ENCODE measurements around the gene LENEP.
A peak's percentile ranks its signal among the peaks of the same experiment; 100 is the strongest.

LENEP gene

DNA sequence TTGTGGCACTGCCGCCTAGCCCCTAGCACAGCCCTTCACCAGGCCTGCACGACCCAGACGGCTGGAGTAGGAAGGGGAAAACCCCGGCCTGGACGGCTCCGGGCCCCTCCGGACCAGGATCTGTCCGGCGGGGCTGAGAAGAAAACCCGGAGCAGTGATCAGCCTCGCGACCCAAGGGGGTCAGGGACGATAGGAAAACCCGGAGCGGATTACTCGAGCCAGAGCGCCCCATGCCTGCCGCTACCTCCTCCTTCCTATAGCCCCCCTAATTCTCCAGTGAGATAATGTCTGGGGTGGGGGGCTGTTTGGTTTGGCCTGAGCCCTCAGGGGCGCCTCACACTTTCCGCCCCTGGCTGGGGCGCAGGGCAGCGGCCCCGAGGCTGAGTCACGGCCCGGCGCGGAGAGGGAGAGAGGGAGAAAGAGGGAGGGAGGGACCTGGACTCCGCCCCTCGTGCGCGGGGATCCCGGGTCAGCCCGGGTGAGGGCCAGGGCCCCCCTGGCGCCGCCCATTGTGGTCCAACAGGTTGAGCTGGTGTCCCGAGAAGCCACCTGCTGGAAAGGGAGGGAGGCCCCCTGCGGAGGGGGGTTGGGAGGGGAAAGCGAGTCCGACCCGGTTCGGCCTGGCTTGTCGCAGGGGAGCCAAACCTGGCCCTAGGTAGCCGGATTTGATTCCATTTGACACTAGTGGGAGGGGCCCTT, 7.5 kb downstream of the LENEP start:
- peak; percentile 54 for DNase-seq

DNA sequence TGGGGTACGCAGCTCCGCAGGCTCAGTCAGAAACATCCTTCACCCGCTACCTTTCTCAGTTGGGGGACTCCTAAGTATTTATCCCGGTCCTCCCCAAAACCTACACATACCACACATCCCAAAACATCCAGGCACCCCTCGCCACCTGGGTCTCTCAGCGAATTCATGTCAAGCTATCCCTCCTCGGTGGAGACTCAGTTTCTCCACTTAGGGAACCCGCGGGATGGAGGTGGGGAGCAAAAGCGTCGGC, 8.0 kb downstream of the LENEP start:
- DNase-seq, result no peak

DNA sequence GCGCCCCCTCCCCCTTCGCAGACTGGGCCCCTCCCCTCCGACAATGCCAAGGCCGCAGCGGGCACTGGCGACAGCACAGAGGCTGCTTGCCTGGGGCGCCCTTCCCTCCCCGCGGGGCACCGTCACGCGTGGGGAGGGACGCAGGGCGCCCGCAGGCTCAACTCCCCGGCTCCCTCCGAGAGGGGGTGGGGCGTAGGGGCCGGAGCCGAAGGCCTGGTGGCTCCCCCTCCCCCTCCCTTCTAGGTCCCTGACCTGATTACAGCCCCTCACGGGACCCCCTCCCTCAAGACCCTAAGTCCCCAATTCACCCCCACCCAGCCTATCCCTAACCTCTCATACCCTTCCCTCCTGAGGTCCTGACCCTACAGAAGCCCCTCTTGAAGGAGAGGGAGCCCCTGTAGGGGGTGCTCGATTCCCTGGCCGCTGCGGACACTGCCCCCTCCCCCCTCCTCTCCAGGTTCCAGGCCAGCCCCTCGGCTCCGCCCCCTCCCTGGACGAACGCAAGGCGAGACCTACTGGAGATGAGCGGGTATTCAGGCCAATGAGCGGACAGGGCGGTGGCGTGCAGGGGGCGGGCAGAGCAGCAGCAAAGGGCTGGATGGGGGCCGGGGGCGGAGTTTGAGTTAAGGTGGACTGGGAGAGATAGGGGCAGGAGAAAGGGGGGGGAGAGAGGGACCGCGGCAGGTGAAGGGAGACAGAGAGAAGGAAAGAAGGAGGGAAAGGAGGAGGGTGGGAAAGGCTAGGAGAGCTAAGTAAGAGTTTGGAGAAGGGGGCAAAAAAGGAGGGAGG, 8.5 kb downstream of the LENEP start:
- DNase-seq, result peak; percentile 96

DNA sequence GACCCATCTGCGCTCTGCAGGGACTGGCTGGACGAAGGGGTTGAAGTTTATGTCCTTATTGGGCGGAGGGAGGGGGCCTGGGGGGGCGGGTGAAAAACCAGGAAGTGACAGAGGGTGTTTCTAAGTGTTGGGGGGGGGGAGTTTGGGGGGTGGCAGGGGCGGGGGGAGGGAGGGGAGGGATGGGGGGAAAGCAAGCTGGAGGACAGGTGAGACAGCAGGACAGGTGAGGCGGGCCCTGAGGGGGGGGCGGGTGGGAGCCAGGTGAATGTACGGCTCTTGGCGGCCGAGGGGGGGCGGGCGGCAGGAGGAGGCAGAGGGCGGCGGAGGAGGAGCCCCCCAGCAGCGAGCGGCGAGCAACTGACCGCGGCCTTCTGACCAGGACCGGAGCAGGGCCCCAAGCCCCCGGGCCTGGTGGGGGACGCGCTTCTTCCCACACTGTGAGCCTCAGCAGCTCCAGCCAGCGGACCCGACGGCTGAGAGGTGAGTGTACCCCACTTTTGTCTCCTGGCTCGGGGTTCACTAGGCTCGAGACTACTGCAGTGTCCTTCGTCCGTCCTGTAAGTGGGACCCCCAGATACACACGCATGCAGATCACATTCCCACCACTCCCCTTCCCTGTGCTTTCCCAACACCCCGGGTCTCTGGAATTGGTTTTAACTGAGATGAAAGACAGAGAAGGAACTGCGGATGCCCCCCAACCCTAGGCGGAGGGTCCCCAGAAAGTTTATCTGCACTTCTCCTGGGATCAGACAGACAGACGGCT, 9.3 kb downstream of the LENEP start, which contains the start of gene ZBTB7B:
ZBTB7B (plus strand) TSS at position 339 of the 763 bp plus-strand sequence. CDS start 11,859 bp downstream, outside the sequence.
- DNase-seq, result no peak

DNA sequence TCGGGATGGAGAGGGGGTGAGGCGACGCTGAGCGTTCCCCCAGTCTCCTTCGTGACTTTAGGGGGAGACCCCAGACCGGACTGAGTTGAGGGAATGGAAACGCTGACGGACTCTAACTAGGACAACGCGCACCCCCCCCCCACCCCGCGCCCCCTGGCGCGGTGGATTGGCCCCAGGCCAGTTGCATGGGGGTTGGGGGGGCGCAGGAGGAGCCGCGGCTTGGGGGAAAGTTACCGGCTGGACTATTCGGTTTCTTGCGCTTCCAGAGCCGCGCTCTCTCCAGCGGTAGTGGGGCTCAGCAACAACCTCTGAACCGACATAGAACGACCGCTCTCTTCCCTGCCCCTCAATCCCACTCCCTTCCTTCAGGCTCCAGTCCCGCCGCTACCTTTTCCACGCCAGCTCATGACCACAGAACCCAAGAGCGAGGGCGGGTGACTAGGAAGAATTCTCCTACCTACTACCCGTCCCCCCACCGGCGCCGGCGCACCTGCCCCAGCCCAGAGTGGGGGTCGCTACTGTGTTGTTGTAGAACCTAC, 9.9 kb downstream of the LENEP start:
- DNase-seq, result no peak

DNA sequence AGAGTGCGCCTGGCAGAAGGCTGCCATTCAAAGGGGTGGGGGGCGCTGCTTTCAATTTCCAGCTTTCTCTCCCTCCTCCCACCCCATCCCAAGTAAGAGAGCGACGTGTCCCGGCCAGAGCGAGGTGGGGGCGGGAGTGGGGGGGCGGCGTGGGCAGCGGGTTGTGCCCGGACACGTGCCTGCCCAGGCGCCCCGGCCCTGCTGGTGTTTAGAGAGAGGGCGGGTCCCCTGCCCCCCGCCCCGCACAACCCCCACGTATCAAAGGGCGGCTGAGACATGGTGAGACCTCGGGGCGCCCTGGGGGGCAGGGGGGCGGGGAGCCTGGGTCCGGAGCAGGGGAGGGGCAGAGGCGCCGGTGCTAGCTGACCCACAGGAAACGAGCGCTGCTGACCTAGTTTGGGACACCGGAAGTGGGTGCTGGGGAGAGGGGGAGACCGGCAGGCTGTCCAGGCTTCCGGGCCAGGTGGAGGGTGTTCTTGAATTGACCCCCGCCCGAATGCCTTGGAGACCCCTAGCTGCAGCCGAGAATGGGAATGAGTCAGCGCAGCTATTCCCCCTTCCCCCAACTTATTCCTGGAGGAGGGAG, 10.5 kb downstream of the LENEP start:
- no peak for DNase-seq

DNA sequence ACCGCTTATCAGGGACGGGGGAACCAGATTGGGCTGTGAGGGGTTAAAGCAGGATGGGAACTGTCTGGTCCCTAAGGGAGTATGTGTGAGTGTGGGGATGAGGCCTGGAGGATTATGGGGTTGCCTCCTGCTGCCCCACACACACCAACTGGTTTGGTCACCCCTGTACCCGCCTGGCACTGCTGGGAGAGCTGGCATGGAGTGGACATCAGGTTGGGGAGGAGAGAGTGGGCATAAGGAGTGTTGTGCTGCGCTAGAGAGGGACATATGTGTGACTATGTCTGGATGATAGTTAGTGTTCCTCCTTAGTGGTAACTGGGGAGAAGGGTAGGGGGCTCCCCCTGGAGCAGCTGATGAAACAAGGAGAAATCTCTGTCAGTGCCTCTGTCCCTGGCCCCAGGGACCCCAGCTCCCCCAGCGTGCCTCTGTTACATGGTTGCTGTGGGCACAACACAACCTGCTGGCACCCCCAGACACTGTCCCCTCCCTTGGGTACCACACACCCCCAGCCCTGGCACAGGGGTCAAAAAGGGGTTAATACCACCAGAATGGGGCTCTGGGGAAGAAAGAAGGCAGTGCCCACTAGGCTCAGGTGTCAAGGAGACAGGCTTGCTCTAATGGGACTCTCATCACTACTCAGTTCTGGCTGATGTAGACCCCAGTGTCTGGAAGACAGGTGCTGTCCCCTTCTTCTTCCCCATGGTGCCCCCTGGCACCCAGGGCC, 11.1 kb downstream of the LENEP start:
- no peak for DNase-seq

DNA sequence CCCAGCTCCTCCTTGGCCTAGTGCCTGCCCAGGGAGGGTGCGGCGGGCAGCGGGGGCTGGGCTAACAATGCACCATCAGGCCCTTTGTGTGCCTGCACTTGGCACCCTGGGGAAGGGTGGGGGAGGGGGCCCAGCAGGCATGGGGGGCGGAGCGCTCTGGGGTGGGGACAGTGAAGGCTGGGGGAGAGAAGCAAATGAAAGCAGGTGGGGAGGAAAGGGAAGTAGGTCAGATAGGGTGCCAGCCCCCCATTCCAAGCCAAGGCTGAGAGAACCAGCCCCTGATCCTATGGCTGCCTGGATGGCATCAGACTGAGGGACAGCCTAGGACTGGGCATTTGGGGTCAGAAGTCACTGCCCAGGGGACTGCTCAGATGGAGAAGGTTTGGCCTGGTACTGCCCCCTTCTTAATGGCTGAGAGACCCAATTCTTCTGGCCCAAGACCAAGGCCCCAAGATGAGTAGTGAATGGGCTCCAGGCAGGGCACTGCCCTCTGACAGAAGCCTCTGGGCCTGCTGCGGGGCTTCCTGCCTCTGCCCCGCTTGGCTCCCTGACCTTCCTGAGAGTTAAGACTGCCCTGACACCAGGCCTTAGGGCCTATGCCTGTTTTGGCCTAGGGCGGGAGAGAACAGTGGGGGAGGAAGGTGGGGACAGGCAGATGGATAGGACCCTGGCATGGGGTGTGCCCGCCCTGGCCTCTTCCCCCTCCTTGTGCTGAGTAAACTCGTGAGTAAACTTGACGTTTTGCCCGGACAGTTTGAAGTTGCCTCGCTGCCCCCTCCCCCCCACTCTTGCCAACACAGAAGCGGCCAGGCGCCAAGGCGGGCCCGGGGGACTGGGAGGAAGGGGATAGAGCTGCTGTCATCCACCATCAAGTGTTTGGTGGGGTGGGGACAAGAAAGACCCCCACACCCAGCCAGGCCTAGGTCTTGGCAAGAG, 12.0 kb downstream of the LENEP start:
- DNase-seq, result no peak

DNA sequence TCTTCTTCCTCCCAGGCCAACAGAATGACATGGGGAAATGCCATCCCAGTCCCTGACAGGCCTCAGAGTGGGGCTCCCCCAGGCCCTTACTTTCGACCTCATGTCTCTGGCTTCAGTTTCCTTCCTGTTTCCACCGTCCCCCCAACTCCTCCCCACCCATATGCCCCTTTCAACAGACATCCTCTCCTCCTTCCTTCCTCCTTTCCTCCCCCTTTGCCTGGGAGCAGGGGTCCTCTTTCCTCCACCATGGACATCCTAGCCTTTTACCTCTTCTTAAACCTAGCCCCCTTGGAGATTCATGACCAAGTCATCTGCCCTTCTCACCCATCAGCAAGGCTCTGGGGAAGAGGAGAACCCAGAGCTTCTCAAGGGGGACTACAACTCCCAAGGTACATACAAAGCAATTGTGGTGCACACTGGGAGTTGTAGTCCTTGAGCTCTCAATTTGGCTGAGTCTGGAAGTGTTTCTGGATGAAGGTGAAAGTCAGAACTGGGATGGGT, 13.3 kb downstream of the LENEP start:
- no peak for DNase-seq

DNA sequence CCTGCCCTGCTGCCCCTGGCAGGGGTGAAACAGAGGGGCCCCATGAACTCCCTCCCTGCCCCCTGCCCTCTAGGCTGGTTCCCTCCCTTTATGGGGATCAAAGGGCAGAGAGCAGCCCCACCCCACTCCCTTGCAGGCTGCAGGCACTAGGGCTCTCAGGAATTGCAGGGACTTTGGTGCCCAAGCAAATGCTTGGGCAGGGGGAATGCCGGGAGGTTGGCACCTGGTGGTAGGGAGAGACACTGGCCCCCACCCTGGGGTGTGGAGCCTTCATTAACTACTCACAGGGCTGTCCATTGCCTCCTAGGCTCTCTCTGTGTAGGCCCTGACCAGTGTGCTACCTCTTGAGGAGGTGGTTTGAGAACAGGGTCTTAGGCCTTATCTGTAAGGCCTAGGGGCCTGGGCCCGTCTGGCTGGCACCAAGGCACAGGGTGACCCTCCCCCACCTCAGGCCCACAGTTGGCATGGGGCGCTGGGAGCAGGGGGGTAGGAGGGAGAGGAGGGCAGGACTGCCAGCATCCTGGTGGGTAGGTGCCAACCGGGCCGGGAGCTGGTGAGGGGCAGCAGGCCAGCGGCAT, 14.0 kb downstream of the LENEP start:
- no peak for DNase-seq

DNA sequence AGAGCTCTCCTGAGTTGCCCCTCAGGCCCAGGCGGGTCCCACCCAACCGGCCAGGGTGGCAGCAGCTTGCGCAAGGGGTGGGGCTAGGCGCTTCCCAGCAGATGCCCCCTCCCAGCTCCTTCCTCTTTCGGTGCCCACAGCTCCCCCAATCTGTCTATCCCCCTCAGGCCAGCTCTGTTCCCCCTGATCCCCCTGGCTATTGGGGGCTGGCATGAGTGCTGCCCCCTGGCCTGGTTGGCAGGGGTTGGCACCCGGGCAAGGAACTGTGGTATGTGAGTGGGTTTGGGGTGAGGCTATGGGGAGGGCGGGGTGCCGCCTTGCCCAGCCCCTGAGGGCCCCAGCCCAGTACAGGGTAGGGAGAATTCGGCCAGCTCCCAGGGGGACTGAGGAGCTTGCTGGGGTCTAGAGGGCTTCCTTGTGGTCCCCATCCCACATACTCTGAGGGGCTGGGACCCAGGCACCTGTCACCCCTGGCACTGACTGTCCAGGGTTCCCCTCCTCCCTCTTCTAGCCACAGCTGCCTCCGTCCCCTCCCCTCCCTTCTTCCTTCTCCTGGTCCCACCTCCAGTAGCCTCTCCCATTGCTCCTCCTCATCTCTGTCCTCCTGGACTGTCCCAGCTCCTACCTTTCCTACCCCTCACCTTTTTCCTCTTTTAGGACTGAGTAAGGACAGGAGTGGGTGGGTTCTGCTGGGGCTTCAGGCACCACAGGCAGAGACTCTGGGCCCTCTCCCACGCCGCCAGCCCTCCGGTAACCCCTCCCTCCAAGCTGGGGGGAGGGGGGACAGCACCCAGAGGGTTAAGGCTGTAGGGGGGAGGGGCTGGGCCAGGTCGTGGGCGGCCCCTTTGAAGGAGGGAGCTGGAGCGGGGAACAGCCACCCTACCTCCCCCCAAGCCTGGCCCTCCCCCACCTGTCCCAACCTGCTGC, 14.9 kb downstream of the LENEP start:
- no peak for DNase-seq

DNA sequence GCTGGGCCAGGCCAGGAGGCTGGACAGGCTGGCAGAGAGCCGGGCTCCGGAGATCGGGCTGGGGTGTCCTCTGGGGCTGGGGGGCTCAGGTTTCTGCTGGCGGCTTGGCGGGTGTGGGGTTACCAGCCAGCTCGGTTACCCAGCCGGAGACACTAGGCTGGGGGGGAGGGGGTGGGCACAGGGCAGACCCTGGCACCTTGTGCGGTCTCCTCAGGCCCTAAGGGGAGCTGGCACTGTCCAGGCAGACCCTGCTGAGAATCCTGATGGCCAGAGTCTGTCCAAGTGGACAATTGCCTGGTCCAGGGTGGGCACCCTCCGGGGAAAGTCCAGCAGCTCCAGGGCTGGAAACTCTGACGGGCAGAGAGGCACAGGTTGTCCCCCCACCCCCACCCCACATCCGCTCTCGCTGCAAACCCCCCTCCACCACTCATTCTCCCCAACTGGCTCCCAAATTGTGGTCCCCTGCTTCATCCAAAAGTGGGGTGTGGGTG, 15.9 kb downstream of the LENEP start:
- no peak for DNase-seq

DNA sequence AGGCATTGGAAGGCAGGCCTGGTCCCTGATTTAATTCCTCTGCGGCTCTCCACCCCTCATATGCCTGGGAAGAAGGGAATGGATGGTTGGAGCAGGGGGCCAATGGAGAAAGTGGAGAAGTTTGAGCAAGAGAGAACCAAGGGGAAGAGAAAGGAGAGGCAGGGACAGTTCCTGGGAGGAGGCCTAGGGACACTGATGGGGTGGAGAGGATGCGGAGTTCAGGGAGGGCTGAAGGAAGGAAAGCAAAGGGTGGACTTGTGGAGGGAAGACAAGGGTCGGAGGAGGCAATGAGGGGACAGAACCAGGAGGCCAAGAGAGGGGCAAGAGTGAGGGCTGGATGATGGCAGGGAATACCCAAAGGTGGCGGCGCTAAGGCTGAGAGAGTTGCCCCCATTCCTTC, 16.4 kb downstream of the LENEP start:
- DNase-seq, result no peak

DNA sequence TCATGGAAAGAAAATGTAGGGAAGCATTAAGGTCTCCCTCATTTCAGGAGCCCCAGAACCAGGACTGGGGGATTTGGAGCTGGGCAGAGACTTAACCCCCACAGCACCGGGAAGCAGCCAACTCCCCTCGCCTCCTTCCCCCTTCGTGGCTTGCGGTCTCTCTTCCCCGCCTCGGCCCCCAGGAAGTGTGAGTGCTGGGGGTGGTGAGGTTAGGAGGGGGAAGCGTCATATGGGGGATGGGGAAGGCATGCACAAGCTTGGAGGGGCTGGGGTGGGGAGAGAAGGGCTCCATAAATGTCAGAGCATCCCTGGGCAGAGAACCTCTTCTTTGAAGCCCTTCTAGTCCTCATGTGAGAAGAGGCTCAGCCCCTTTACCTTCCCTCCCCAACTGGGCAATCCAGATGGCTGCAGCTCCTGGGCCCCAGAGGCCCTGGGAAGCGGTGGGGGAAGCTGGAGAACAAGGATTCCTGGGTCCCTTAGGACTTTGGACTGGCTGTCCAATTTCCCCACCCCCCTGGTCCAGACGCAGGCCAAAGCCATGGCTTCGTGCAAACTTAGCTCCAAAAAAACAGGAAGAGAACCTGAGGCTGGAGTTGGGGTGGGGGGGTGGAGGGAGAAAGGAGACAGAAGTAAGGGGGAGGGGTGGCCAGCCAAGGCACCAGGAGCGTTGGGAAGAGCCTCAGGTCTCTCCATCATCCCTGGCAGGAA, 17.0 kb downstream of the LENEP start:
- no peak for DNase-seq

DNA sequence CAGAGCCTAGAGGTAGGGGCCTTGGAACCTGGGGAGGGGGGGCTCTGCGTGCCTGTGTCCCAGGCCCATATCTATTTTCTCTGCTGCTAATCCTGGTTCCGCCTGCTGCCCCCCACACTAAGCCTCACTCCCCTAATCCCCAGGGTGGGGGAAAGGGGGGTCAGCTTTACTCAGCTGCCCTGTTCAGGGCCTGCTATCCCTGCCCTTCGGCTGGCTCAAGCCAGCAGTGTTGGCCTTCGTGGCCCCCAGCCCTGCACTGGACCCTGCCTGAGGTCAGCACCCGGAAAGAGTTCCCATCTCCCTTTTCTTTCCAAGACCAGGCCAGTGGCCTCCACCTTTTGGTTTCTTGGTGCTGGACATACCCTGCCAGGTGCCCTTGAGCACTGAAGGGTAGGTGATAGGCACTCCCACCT, 17.6 kb downstream of the LENEP start:
- DNase-seq, result no peak

DNA sequence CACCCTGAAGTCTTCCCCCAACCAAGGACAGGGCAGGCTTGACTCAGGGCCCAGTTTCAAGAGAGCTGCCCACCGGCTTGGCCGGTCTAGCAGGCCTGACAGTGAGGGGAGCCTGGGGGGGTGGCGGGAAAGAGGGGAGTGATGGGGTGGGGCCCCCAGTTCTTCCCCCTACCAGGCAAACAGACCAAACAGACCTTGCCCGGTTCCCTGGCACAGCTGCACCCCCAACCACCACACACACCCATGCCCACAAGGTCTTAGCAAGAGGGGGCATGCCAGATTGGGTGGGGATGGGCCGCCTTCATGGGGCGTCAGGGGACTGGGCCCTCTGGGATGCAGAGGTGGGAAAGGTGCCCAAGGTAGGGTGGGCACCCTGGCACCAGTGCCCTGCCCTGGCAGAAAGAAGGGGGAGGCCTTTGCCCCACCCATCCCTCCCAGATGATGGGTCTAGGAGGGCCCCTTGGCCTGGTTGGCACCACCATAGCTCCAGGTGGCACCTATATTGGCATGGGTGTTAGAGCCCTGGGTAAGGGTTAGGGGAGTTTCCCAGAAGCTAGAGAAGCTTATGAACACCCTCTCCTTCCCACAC, 18.1 kb downstream of the LENEP start:
- no peak for DNase-seq

DNA sequence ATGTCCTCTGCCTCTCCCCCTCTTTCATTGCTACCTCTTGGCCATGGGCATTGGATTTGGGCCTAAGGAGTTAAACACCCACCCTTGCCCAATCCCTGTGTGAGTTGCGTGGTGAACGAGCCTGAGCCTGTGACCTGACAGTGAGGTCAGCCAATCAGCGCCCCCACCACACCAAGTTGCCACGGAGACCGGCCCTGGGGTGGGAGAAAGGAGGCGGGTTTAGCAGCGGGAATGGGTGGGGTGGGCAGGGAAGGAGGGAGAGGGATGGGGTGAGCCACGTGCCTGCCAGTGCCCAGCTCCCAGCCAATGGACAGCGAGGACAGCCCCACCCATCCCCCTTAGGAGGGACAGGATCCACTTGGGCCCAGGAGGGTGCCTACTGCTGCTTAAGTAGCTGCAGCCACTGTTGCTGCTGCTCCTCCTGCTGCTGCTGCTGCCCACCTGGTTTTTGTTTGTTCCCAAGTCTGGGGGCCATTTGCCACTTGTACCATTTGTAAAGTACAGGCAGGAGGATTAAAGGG, 18.7 kb downstream of the LENEP start:
- DNase-seq, result no peak

All from activated T-cell treated with anti-CD3 and anti-CD28 coated beads for 4 hours (primary cell).